IMR-90 (cell line): ENCODE data around the gene NDUFS7. TPM values are rescaled to one million over a fixed set of nuclear protein-coding genes. Genes with fewer than 3 reads are reported as not detected.

Experiments used
- ATAC-seq: fragments of 200-7000 bp; cut with Tn5 transposase; 2 replicates; pipeline ENCODE4 v1.9.1; 2020; ENCODE audit warnings: low read depth, mild to moderate bottlenecking, moderate library complexity
- BruUV-seq: library from RNA; stranded (reverse); fragments of 400-500 nt; replicated peaks from 2 replicates; lab custom pipeline; 2021; lab: Mats Ljungman, UMichigan
- CTCF ChIA-PET: fragments of 300-600 bp; formaldehyde crosslinking; extraction: SDS; loops from one replicate; lab custom pipeline; 2021; ENCODE audit warnings: antibody characterized with exemption; lab: Yijun Ruan, JAX
- POLR2A ChIA-PET: fragments of 300-600 bp; sonication (Branson Sonifier 250); formaldehyde crosslinking; loops from one replicate; lab custom pipeline; 2022; ENCODE audit warnings: antibody characterized with exemption; ENCODE audit not compliant: unreplicated experiment; lab: Charles Lee
- DNase-seq: peaks from one replicate; pipeline ENCODE4 v3.0.0; 2013
- H2AFZ ChIP-seq: replicated peaks from 2 replicates; pipeline ENCODE3; 2013; ENCODE audit warnings: low read length, mild to moderate bottlenecking; ENCODE audit not compliant: poor library complexity
- H2AK5ac ChIP-seq: 2 replicates; pipeline ENCODE4 v1.6.1; 2013; ENCODE audit warnings: low read depth, low read length, inconsistent platforms
- H2AK9ac ChIP-seq: replicated peaks from 2 replicates; pipeline ENCODE3; 2013; ENCODE audit warnings: mild to moderate bottlenecking, low read depth, low read length, moderate library complexity; ENCODE audit not compliant: poor library complexity
- H2BK120ac ChIP-seq: 2 replicates; pipeline ENCODE4 v1.6.1; 2013; ENCODE audit warnings: low read depth, low read length, inconsistent platforms
- H2BK15ac ChIP-seq: 3 replicates; pipeline ENCODE4 v1.6.1; 2013; ENCODE audit warnings: low read depth, low read length, inconsistent platforms
- H2BK20ac ChIP-seq: 2 replicates; pipeline ENCODE4 v1.6.1; 2013; ENCODE audit warnings: low read depth, mild to moderate bottlenecking, inconsistent platforms, low read length, moderate library complexity
- H2BK5ac ChIP-seq: 2 replicates; pipeline ENCODE4 v1.6.1; 2013; ENCODE audit warnings: mild to moderate bottlenecking, low read depth, low read length, inconsistent platforms; ENCODE audit not compliant: poor library complexity, severe bottlenecking
- H3K14ac ChIP-seq: replicated peaks from 2 replicates; pipeline ENCODE4 v1.6.1; 2013; ENCODE audit warnings: low read depth, low read length, inconsistent platforms
- H3K18ac ChIP-seq: 2 replicates; pipeline ENCODE4 v1.6.1; 2013; ENCODE audit warnings: low read depth, low read length, control low read depth
- H3K23ac ChIP-seq: 2 replicates; pipeline ENCODE4 v1.6.1; 2013; ENCODE audit warnings: low read depth, low read length, inconsistent platforms
- H3K27ac ChIP-seq: 2 replicates; pipeline ENCODE4 v1.5.1; 2013; ENCODE audit warnings: mild to moderate bottlenecking, control low read depth, low read length; ENCODE audit not compliant: insufficient read depth
- H3K27me3 ChIP-seq: 2 replicates; pipeline ENCODE4 v1.6.1; 2013; ENCODE audit warnings: low read length; ENCODE audit not compliant: control insufficient read depth, insufficient read depth
- H3K36me3 ChIP-seq: 2 replicates; pipeline ENCODE4 v1.6.1; 2013; ENCODE audit warnings: low read length, mixed read lengths; ENCODE audit not compliant: control insufficient read depth, insufficient read depth
- H3K4ac ChIP-seq: 2 replicates; pipeline ENCODE4 v1.6.1; 2013; ENCODE audit warnings: low read depth, low read length, inconsistent platforms
- H3K4me1 ChIP-seq: 2 replicates; pipeline ENCODE4 v1.6.1; 2013; ENCODE audit warnings: low read length, mixed read lengths; ENCODE audit not compliant: control insufficient read depth, insufficient read depth
- H3K4me2 ChIP-seq: 2 replicates; pipeline ENCODE4 v1.6.1; 2013; ENCODE audit warnings: low read depth, mild to moderate bottlenecking, control low read depth, low read length, moderate library complexity
- H3K4me3 ChIP-seq: 2 replicates; pipeline ENCODE4 v1.5.1; 2013; ENCODE audit warnings: low read depth, mild to moderate bottlenecking, control low read depth, low read length, moderate library complexity; ENCODE audit not compliant: insufficient read depth
- H3K56ac ChIP-seq: 2 replicates; pipeline ENCODE4 v1.6.1; 2013; ENCODE audit warnings: low read length, inconsistent platforms; ENCODE audit not compliant: insufficient read depth; ENCODE audit errors: extremely low read depth
- H3K79me1 ChIP-seq, 2 experiments: 2 replicates each; pipeline ENCODE4 v1.6.1; 2013; ENCODE audit warnings: low read length in 2 of 2, inconsistent platforms in 1 of 2, low read depth in 1 of 2
- H3K9ac ChIP-seq: 2 replicates; pipeline ENCODE4 v1.6.1; 2013; ENCODE audit warnings: low read depth, low read length, control low read depth
- H3K9me1 ChIP-seq: 2 replicates; pipeline ENCODE4 v1.6.1; 2013; ENCODE audit warnings: low read length, inconsistent platforms; ENCODE audit not compliant: insufficient read depth
- H3K9me3 ChIP-seq: 2 replicates; pipeline ENCODE4 v1.6.1; 2013; ENCODE audit warnings: low read length; ENCODE audit not compliant: control insufficient read depth, insufficient read depth
- H4K20me1 ChIP-seq: 2 replicates; pipeline ENCODE4 v1.6.1; 2013; ENCODE audit warnings: low read length, inconsistent platforms; ENCODE audit not compliant: insufficient read depth
- H4K5ac ChIP-seq: 2 replicates; pipeline ENCODE4 v1.6.1; 2013; ENCODE audit warnings: mild to moderate bottlenecking, low read depth, low read length, control low read depth
- H4K8ac ChIP-seq, 2 experiments: 2 replicates each; pipeline ENCODE4 v1.6.1; 2013; ENCODE audit warnings: low read depth in 2 of 2, low read length in 2 of 2, control low read depth in 1 of 2, inconsistent platforms in 1 of 2
- H4K91ac ChIP-seq: 2 replicates; pipeline ENCODE4 v1.6.1; 2013; ENCODE audit warnings: low read depth, low read length, inconsistent platforms; ENCODE audit not compliant: insufficient read depth
- BHLHE40 ChIP-seq: fragments of 150-350 bp; IDR thresholded peaks from 2 replicates; pipeline ENCODE4 v1.6.1; 2016; ENCODE audit warnings: mild to moderate bottlenecking, low read depth, low read length
- ELK1 ChIP-seq: fragments of 150-350 bp; IDR thresholded peaks from 2 replicates; pipeline ENCODE4 v1.6.1; 2016; ENCODE audit warnings: low read depth, mild to moderate bottlenecking, low read length, moderate library complexity, borderline replicate concordance
- POLR2A ChIP-seq: IDR thresholded peaks from 2 replicates; pipeline ENCODE4 v1.6.1; 2012; ENCODE audit warnings: mild to moderate bottlenecking, low read depth, low read length
- WGBS, 2 experiments: methylation state at CpG; one replicate each; pipeline versions ENCODE4 v1.1.5 to v1.1.7; 2013; ENCODE audit warnings: missing lambda C conversion rate in 2 of 2; ENCODE audit not compliant: insufficient read length in 1 of 2; ENCODE audit errors: extremely low coverage in 2 of 2; 5-methylcytosine and 5-hydroxymethylcytosine counted together
- dilution Hi-C: fragments of 300-500 bp; cut with HindIII; formaldehyde crosslinking; loops from one replicate; pipeline ENCODE4 v1.14.3; 2018; ENCODE audit warnings: low sequenced_read_pairs; ENCODE audit not compliant: unreplicated experiment
- in situ Hi-C: fragments of 300-500 bp; cut with MboI; formaldehyde crosslinking; loops from 3 replicates; pipeline ENCODE4 v1.14.3; 2019; ENCODE audit warnings: low sequenced_read_pairs, inconsistent platforms, mixed read lengths
- intact Hi-C: fragments of 100-400 bp; cut with micrococcal nuclease; formaldehyde crosslinking; loops from 2 replicates; pipeline ENCODE4 v1.10.0; 2022
- polyA plus RNA-seq, 3 experiments: library from polyadenylated mRNA; depleted of rRNA; stranded (reverse); fragments of >200 nt; gene quantifications; 2 replicates each; pipeline ENCODE4 v1.2.3, GENCODE V29; 2012; ENCODE audit warnings: low replicate concordance in 1 of 3
- total RNA-seq: library from RNA; depleted of rRNA; stranded (reverse); fragments of >200 nt; gene quantifications from 2 replicates; pipeline ENCODE4 v1.2.3, GENCODE V29; 2012

The NDUFS7 gene
- total and polyA plus RNA-seq, 2 of the 4 experiments (the other 2 are of a cell fraction), result 60.8 to 136 TPM

GRCh38 chr19:1412323-1412923, 28.7 kb downstream of the NDUFS7 start:
- DNase-seq, result no peak
- BruUV-seq, result no TSS peak
- no peaks in the 10 kb centered on the region for H3K27me3 ChIP-seq
- no peak overlapping the region for H2BK120ac ChIP-seq
- peaks cover 42% of the 10 kb centered on the region for H3K4me1 ChIP-seq
- POLR2A ChIA-PET, result no interaction called here
- H2AK5ac ChIP-seq, result no peak overlapping the region
- H3K9me3 ChIP-seq, result no peaks in the 10 kb centered on the region
- H4K5ac ChIP-seq, result no peak overlapping the region
- H3K9me1 ChIP-seq, result peaks cover 21% of the 10 kb centered on the region
- CTCF ChIA-PET, result no interaction called here
- no peak overlapping the region for H3K4me3 ChIP-seq
- peaks cover 0 to 56% of the 10 kb centered on the region in 2 experiments; a peak in 2 of 4 replicates for H3K79me1 ChIP-seq
- no peak overlapping the region for H3K56ac ChIP-seq
- H3K23ac ChIP-seq, result no peak overlapping the region
- H4K8ac ChIP-seq, result no peak overlapping the region
- no peak overlapping the region for H2AFZ ChIP-seq
- H2BK20ac ChIP-seq, result no peak overlapping the region
- dilution Hi-C loops, result no loop called here
- no peak overlapping the region for H4K91ac ChIP-seq
- peaks cover 16% of the 10 kb centered on the region; the same call in 1 of the 2 replicates for H3K36me3 ChIP-seq
- H3K9ac ChIP-seq, result no peak overlapping the region
- H2BK15ac ChIP-seq, result no peak overlapping the region
- TF ChIP-seq BHLHE40, result no peak
- TF ChIP-seq ELK1, result no peak
- TF ChIP-seq POLR2A, result no peak
- no peak overlapping the region for H2BK5ac ChIP-seq
- intact Hi-C loops, result no loop called here
- no peak overlapping the region for H3K4ac ChIP-seq
- no peak overlapping the region for H3K4me2 ChIP-seq
- peaks cover 90% of the 10 kb centered on the region for H4K20me1 ChIP-seq
- 86% methylated on average over 16 of the region's 21 CpGs; no CpG with 5 or more reads in 1 of the 2 experiments for WGBS, 2 experiments
- no peak overlapping the region for H2AK9ac ChIP-seq
- in situ Hi-C loops, result no loop called here
- H3K18ac ChIP-seq, result no peak overlapping the region
- H3K14ac ChIP-seq, result no peak overlapping the region
- ATAC-seq, result no peak
- no peak overlapping the region for H3K27ac ChIP-seq
